Right hindlimb (tissue), 1 donor: Measurements from ENCODE around the gene SP7.
A peak's percentile ranks its signal among the peaks of the same experiment; 100 is the strongest.
"Not testable (repeated sequence)": the region's sequence is repeated elsewhere in the genome, so short reads cannot be mapped to it uniquely, and the experiment has no call there.

Source experiments
- DNase-seq: peaks from one replicate; pipeline ENCODE4 v3.0.0-alpha.2; 2018

Gene SP7

GRCh38 chr12:53336181-53336681, at the start of gene SP7:
Gene SP7, minus strand, starts transcription at chr12:53336354. Its CDS starts 708 bp downstream, at chr12:53335646.
- peak; percentile 61 for DNase-seq

DNA sequence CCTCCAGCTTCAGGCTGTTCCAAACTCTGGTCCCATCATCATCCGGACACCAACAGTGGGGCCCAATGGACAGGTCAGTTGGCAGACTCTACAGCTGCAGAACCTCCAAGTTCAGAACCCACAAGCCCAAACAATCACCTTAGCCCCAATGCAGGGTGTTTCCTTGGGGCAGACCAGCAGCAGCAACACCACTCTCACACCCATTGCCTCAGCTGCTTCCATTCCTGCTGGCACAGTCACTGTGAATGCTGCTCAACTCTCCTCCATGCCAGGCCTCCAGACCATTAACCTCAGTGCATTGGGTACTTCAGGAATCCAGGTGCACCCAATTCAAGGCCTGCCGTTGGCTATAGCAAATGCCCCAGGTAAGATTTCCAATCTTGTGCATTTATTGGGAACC, 47.1 kb upstream of the SP7 start:
- DNase-seq: no peak

DNA sequence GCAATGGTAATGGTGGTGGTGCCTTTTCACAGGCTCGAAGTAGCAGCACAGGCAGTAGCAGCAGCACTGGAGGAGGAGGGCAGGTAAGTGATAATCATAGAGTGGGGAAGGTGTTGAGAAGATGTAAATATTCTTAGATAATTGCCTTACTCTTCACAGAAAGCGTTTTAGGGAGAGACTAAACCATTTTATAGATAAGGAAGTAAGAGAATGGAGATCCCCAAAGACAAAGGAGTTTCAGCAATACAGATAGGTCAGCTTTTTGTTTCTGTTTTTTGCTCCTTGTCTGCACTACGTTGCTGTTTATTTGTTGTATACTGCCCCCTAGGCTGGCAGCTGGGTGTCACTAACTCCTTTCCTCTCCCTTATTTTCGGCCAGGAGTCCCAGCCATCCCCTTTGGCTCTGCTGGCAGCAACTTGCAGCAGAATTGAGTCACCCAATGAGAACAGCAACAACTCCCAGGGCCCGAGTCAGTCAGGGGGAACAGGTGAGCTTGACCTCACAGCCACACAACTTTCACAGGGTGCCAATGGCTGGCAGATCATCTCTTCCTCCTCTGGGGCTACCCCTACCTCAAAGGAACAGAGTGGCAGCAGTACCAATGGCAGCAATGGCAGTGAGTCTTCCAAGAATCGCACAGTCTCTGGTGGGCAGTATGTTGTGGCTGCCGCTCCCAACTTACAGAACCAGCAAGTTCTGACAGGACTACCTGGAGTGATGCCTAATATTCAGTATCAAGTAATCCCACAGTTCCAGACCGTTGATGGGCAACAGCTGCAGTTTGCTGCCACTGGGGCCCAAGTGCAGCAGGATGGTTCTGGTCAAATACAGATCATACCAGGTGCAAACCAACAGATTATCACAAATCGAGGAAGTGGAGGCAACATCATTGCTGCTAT, 45.8 kb upstream of the SP7 start:
- no peak for DNase-seq

DNA sequence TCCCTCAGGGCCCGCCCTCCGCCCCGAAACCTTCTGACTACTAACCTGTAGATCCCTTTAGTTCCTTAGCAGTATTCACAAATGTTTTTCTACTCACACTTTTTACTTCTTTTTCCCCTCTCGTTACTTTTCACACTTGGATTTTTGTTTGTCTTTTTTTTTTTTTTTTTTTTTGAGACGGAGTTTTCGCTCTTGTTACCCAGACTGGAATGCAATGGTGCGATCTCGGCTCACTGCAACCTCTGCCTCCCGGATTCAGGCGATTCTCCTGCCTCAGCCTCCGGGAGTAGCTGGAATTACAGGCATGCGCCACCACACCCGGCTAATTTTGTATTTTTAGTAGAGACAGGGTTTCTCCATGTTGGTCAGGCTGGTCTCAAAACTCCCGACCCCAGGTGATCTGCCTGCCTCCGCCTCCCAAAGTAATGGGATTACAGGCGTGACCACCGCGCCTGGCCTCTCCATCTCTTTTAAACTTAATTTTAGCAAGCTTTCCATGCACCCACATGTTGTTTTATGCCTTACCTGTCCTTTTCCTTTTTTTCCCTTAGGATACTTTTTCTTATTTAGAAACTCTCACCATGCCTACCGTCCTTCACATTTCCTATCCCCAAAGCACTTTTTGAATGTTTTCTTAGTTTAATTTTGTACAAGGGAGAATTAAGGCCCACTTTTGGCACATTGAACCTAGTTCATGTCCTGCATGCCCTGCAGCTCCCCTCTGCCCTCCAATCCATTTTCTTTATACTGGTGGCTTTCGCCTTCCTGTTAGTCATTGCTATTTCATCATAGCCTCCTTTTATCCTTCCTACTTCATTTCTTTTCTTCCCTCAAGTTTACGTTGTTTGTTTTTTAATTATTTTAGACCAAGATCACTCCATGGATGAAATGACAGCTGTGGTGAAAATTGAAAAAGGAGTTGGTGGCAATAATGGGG, 44.9 kb upstream of the SP7 start:
- DNase-seq: no peak

GRCh38 chr12:53380104-53380793, 44.1 kb upstream of the SP7 start, which contains the start of gene SP1:
Gene SP1, plus strand, starts transcription at chr12:53380176. Its CDS starts 116 bp downstream, at chr12:53380292.
- peak; percentile 96 for DNase-seq

DNA sequence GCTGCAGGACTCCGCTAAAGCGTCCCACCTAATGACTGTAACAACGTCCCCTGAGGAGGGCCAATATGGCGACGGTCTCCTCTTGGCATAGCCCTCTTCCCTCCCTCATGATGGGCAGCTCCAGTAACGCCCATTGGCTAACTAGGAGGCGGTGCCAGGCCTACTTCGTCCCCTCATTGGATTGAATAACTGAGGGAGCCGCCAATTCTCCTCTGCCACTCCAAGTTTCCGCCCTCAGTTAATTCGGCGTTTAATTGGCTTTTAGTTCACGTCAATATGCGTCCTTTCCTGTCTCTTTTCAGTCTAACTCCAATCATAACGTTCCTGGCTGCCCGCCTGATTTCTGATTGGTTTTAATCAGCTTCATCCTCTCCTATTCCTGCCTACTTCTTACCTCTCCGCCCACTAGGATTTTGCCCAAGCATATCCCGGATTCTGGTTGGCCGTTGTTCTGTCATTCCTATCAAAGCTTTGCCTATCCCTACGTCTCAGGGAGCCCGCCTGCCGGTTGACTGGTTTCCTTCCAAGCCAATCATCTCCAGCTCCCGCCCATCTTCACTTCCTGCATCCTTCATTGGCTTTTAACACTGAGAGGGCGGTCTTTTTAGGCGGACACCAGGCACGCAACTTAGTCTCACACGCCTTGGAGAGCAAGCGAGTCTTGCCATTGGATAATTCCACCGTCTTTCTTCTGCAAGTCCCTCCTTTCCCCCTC, 43.4 kb upstream of the SP7 start:
- DNase-seq: peak; percentile 100

DNA sequence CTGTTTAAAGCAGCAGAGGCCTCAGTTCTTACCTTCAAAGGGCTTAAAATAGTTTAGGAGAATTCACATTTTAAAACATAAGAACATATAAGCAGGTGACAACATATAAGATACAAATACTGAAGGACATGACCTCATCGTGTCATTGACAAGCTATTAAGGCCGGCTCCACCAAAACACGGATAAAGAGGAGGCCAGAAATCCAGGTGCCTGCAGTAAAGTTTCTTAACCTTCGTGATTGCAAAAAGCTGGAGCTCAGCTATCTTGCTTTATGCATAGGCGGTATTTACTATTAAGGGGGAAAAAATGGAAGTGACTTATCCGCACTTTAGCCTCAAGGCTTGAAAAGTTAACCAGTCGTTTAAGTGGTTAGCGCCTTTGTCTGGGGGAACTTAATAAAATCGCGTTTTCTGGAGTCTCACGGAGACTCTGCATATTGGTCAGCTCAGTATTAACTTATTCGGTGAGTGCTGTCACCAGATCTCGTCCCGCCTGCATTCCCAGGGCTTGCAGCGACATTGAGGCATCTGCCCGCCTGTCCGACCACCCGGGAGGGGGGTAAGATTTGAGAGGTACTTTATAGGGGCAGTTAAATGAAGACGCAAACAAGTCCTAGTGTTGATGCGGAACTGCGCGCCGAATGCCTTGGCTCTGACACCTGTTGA, 42.7 kb upstream of the SP7 start:
- no peak for DNase-seq

GRCh38 chr12:53378222-53378621, 42.1 kb upstream of the SP7 start:
- DNase-seq: no peak

GRCh38 chr12:53376747-53377146, 40.6 kb upstream of the SP7 start:
- DNase-seq: no peak

DNA sequence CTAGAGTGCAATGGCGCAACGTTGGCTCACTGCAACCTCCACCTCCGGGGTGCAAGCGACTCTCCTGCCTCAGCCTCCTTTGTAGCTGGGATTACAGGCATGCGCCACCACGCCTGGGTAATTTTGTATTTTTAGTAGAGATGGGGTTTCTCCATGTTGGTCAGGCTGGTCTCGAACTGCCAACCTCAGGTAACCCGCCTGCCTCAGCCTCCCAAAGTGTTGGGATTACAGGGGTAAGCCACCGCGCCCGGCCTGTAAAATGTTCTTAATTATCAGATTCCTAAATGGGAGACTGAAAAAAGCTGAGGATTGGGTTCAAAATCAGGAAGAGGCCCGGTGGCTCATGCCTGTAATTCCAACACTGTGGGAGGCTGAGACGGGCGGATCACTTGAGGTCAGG, 38.1 kb upstream of the SP7 start:
- DNase-seq: not testable (repeated sequence)

- not testable (repeated sequence) for DNase-seq
Measured at GRCh38 chr12:53373554-53374133, 37.5 kb upstream of the SP7 start.

DNA sequence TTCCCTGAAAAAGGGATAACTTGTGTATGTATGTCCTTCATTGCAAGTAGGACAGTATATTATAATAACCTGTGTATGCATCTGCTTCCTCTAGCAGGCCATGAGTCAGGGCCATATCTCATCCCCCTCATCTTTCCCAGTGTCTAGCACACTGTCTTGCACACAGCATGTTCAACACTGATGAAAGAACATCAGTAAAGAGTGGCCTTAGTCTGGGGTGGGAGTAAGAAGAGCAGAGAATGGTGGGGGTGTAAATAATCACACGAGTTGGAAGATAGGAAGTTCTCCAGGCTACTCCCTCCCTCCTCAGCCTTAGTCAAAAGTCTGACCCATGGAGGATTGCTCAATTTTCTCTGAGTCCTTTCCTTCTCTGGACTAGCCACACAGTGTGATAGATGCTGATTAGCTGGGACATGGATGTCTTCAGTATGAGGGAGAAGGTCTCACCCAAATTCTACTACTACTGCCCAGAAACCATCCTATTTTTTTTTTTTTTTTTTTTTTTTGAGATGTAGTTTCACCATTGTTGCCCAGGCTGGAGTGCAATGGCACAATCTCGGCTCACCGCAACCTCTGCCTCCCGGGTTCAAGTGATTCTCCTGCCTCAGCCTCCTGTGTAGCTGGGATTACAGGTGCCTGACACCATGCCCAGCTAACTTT, 29.2 kb upstream of the SP7 start:
- no peak for DNase-seq

- DNase-seq: not testable (repeated sequence)
Measured at GRCh38 chr12:53361638-53362037, 25.5 kb upstream of the SP7 start.

- no peak for DNase-seq
Measured at GRCh38 chr12:53358836-53359419, 22.8 kb upstream of the SP7 start.

DNA sequence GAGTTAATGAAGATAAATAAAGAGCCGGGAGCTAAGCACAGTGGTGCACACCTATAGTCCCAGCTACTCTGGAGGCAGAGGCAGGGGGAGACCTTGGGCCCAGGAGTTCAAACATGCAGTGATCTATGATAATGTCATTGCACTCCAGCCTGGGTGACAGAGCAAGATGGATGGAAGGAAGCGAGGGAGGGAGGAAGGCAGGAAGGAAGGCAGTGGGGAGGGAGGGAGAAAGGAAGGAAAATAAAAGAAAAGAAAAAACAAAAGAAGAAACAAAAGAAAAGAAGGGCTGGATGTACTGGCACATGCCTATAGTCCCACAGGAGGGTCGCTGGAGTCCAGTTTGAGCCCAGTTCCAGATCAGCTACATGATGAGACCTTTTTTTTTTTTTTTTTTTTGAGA, 19.0 kb upstream of the SP7 start:
- DNase-seq: no peak

DNA sequence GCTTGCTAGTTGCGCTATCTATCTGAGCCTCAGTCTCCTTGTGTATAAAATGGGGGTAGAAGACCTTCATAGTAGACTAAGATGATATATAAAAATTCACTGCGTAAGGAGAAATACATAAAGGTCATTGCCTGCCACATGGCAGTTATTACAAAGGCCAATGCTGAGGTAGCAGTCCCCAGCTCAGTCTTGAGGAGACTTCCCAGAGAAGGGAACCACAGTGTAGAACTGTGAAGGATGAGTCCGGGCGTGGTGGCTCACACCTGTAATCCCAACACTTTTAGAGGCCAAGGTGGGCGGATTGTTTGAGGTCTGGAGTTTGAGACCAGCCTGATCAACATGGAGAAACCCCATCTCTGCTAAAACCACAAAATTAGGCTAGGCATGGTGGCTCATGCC, 17.1 kb upstream of the SP7 start:
- no peak for DNase-seq

GRCh38 chr12:53352331-53353256, 16.4 kb upstream of the SP7 start:
- peak; percentile 89 for DNase-seq

DNA sequence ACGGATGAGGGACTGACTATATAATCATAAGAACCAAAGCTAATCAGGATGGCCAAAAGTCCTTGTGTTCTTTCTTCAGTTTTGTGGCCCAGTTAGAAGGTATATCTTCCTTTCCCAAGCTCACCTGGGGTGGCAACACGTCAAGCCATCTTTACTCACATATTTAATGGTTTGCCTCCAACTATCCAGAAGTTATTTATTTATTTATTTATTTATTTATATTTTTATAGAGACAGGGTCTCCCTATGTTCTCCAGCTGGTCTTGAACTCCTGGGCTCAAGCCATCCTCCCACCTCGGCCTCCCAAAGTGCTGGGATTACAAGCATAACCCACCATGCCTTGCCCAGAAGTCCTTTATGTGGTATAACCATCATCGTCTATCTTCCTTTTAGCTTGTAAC, 11.8 kb upstream of the SP7 start:
- DNase-seq: no peak

DNA sequence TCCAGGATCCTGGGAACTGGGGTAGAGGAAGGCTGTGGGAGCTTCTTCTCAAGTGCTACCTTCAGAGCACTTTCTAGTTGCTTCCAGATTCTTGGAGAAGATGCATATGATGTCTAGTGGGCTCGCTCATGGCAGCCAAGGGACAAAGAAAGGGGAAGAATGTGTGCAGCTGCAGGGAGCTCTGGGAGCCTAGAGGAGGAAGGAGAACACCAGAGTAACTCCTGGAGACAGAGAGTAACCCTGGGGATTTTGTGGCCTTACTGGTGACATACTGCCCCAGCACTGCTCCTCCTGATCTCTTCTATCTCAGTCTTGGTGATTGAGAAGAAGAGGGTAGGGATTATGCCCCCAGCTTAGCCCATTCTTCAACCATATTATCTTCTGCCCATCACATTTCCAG, 10.3 kb upstream of the SP7 start:
- DNase-seq: no peak
